Measurements from ENCODE around the gene ENTPD7. TPM values are rescaled to one million over a fixed set of nuclear protein-coding genes. Genes with fewer than 3 reads are reported as not detected.
"Not testable (repeated sequence)": the region's sequence is repeated elsewhere in the genome, so short reads cannot be mapped to it uniquely, and the experiment has no call there.

Gene ENTPD7
- total RNA-seq, 1 experiment from 2014 or later: 4.9 TPM

- H3K4me3 ChIP-seq (ENCODE audit: low read length); H3K9me3 ChIP-seq (ENCODE audit: low read length); H2AFZ ChIP-seq (ENCODE audit: low read length); H3K9ac ChIP-seq (ENCODE audit: low read length); H3K27ac ChIP-seq (ENCODE audit: low read length); DNase-seq; H4K20me1 ChIP-seq (ENCODE audit: insufficient read depth, low read depth, low read length); H3K4me1 ChIP-seq (ENCODE audit: low read length); H3K9me2 ChIP-seq (replicated peaks; ENCODE audit: insufficient read depth, low read length); H3K27me3 ChIP-seq (ENCODE audit: low read length); H3K4me2 ChIP-seq (ENCODE audit: low read depth, low read length, poor library complexity, severe bottlenecking): not testable (repeated sequence)
- Histone ChIP-seq H3K79me2 (ENCODE audit: low read length) (peaks cover 45% of the 10 kb centered on the region), H3K36me3 (ENCODE audit: insufficient read depth, low read length) (peaks cover 73% of the 10 kb centered on the region; the same call in 1 of the 2 replicates)
Measured at GRCh38 chr10:99746166-99746565, 86.9 kb downstream of the ENTPD7 start.

- Histone ChIP-seq H3K79me2 (ENCODE audit: low read length) (peaks cover 31% of the 10 kb centered on the region), H3K9me2 (replicated peaks; ENCODE audit: insufficient read depth, low read length) (no peaks in the 10 kb centered on the region), H3K27me3 (ENCODE audit: low read length) (no peaks in the 10 kb centered on the region), H3K9ac (ENCODE audit: low read length) (no peak overlapping the region), H3K4me2 (ENCODE audit: low read depth, low read length, poor library complexity, severe bottlenecking) (no peak overlapping the region), H4K20me1 (ENCODE audit: insufficient read depth, low read depth, low read length) (no peaks in the 10 kb centered on the region), H3K4me1 (ENCODE audit: low read length) (no peaks in the 10 kb centered on the region), H2AFZ (ENCODE audit: low read length) (no peak overlapping the region), H3K36me3 (ENCODE audit: insufficient read depth, low read length) (peaks cover 67% of the 10 kb centered on the region; the same call in 1 of the 2 replicates), H3K27ac (ENCODE audit: low read length) (no peak overlapping the region), H3K9me3 (ENCODE audit: low read length) (no peaks in the 10 kb centered on the region), H3K4me3 (ENCODE audit: low read length) (no peak overlapping the region)
- no peak for DNase-seq
Measured at GRCh38 chr10:99748823-99749451, 89.6 kb downstream of the ENTPD7 start.

GRCh38 chr10:99750641-99751040 is 91.3 kb downstream of the ENTPD7 start:
- H3K36me3 ChIP-seq (ENCODE audit: insufficient read depth, low read length): peaks cover 67% of the 10 kb centered on the region
- DNase-seq: no peak

DNA sequence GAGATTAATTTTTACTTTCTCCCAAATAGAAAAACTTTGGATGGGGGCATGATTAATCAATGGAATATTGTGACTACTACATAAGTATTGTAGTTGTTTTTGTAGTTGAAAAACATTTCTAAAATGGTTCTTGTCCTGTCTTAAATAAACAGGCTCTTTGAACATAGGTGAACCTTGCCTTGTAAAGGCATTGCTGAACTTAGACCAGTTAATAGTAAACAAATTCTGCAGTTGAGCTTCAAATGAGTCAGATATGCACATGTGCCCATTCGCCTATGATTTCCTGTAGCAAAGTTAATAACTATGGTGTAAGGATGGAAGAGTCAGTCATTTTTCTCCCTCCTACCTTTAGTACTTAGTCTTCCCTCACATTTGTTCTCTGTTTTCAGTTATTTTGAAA is 95.4 kb downstream of the ENTPD7 start:
- Histone ChIP-seq H3K4me2 (ENCODE audit: low read depth, low read length, poor library complexity, severe bottlenecking) (no peak overlapping the region), H3K36me3 (ENCODE audit: insufficient read depth, low read length) (peaks cover 62% of the 10 kb centered on the region), H3K9ac (ENCODE audit: low read length) (no peak overlapping the region), H2AFZ (ENCODE audit: low read length) (no peak overlapping the region), H3K27me3 (ENCODE audit: low read length) (no peaks in the 10 kb centered on the region), H3K9me3 (ENCODE audit: low read length) (no peaks in the 10 kb centered on the region), H3K79me2 (ENCODE audit: low read length) (peaks cover 5% of the 10 kb centered on the region; the same call in 1 of the 2 replicates), H4K20me1 (ENCODE audit: insufficient read depth, low read depth, low read length) (no peaks in the 10 kb centered on the region), H3K27ac (ENCODE audit: low read length) (no peak overlapping the region), H3K4me1 (ENCODE audit: low read length) (no peaks in the 10 kb centered on the region), H3K4me3 (ENCODE audit: low read length) (no peak overlapping the region), H3K9me2 (replicated peaks; ENCODE audit: insufficient read depth, low read length) (no peaks in the 10 kb centered on the region)
- no peak for DNase-seq

More at GRCh38 chr10:99750641-99751040, 91.3 kb downstream of the ENTPD7 start:
- Histone ChIP-seq H3K9me2 (replicated peaks; ENCODE audit: insufficient read depth, low read length) (no peaks in the 10 kb centered on the region), H3K9me3 (ENCODE audit: low read length) (no peaks in the 10 kb centered on the region), H3K79me2 (ENCODE audit: low read length) (peaks cover 27% of the 10 kb centered on the region), H4K20me1 (ENCODE audit: insufficient read depth, low read depth, low read length) (no peaks in the 10 kb centered on the region), H3K9ac (ENCODE audit: low read length) (no peak overlapping the region), H3K4me1 (ENCODE audit: low read length) (no peaks in the 10 kb centered on the region), H3K27me3 (ENCODE audit: low read length) (no peaks in the 10 kb centered on the region), H3K4me3 (ENCODE audit: low read length) (no peak overlapping the region), H3K27ac (ENCODE audit: low read length) (no peak overlapping the region), H3K4me2 (ENCODE audit: low read depth, low read length, poor library complexity, severe bottlenecking) (no peak overlapping the region), H2AFZ (ENCODE audit: low read length) (no peak overlapping the region)

Small RNA genes lying within 50 kb of the gene (small RNA-seq; reads per million reads assigned to genes)
- gene AL133353.1: not detected

Other genes starting within 250 kb of the ENTPD7 start
- 34.1 and 54.7 TPM in 2 replicates for gene GOT1, start 228.9 kb upstream of the ENTPD7 start, total RNA-seq (2014; rRNA removed; shearing (Covaris generic); ENCODE audit: low replicate concordance)
- not detected in 2 replicates for gene NKX2-3, start 126.6 kb upstream of the ENTPD7 start, total RNA-seq (2014; rRNA removed; shearing (Covaris generic); ENCODE audit: low replicate concordance)
- gene SLC25A28, start 39.1 kb upstream of the ENTPD7 start, total RNA-seq (2014; rRNA removed; shearing (Covaris generic); ENCODE audit: low replicate concordance): 32.9 and 36.4 TPM in 2 replicates
- 45.6 and 53.3 TPM in 2 replicates for gene COX15, start 72.6 kb downstream of the ENTPD7 start, total RNA-seq (2014; rRNA removed; shearing (Covaris generic); ENCODE audit: low replicate concordance)
- 20.1 and 22.9 TPM in 2 replicates for gene CUTC, start 72.7 kb downstream of the ENTPD7 start, total RNA-seq (2014; rRNA removed; shearing (Covaris generic); ENCODE audit: low replicate concordance)
- gene ABCC2, start 123.1 kb downstream of the ENTPD7 start, total RNA-seq (2014; rRNA removed; shearing (Covaris generic); ENCODE audit: low replicate concordance): 0.07 and 1.4 TPM in 2 replicates